RCC 7860 (cell line): ENCODE data around the gene SCEL.

Source experiments
- DNase-seq: peaks from one replicate; pipeline ENCODE4 v3.0.0-alpha.2; 2015; ENCODE audit warnings: low spot score
- FAIRE-seq: peaks from 2 replicates; lab custom pipeline; 2012; peaks lifted over from hg19 to GRCh38; lab: Jason Lieb, UNC

The SCEL gene

GRCh38 chr13:77521194-77521593, 14.3 kb upstream of the SCEL start:
- FAIRE-seq (no peak), DNase-seq (peak; percentile 65)

GRCh38 chr13:77521595-77522367, 13.7 kb upstream of the SCEL start:
- FAIRE-seq (no peak), DNase-seq (peak; percentile 62)

GRCh38 chr13:77522444-77522843, 13.1 kb upstream of the SCEL start:
- FAIRE-seq (no peak), DNase-seq (no peak)

- DNase-seq, result no peak
- no peak for FAIRE-seq
Measured at GRCh38 chr13:77523386-77523785, 12.1 kb upstream of the SCEL start.

GRCh38 chr13:77523834-77524728, 11.4 kb upstream of the SCEL start:
- FAIRE-seq (no peak), DNase-seq (no peak)

DNA sequence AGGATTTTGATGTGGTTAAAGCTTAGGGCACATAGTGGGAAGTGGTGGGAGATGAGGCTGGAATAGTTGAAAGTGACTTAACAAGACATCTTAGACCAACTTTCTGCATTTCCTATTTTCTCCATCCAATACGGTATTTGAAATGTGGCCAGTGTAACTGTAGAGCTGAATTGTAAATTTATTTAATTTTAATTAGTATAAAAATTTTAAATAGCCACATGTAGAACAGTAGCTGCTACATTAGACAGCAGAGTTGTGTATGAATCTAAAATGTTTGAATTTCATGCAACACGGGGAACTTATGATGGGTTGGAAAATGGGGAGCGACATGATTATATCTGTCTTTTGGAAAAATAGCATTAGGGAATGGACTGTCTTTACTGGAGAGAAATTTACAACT, 7.1 kb upstream of the SCEL start:
- DNase-seq (no peak), FAIRE-seq (no peak)

DNA sequence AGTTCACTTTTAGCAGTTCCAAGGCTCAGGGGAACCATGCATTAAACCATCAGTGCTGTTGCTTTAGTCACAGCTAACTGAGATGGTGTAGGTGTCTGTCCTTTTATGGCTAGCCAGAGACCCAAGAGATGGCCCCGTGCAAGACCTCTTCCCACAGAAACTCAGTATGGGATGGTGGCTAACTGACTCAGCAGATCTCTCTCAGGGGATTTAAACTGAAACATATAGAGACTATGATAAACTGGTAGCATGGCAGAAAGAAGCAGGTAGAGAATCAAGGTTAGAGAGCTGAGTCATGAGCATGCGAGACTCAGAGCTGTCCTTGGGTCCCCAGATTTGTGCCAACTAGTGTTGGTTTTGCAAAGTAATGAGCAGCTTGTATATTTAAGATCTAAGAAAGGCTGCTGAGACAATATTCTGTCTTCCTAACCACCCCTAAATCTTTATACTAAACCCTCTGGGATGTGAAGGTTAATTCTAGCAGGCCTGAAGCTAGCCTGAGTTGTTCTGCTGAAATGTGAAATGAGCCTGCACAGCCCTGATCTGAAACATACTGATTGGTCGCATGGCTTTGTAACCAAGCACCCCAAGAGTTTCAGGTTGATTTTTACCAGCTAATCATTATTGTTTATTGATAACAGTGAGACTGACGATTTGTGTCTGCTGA, 6.5 kb upstream of the SCEL start:
- FAIRE-seq, result no peak
- DNase-seq, result no peak

DNA sequence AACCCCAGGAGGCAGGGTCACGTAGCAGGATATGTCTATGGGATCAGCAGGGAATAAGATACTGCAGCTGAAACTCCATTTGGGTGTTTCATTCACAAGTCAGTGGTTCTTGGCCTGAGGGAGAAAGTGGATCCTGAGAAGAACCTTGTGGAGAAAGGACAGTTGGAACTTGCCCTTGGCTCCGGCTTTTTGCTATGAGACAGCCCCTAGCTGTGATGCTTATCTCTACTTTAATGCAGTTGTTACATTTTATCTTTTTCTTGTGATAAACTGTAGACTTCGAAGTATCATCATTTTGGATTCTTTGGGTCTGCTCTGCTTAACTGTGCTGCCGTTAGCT, 6.0 kb upstream of the SCEL start:
- DNase-seq, result no peak
- FAIRE-seq, result no peak

GRCh38 chr13:77530875-77531274, 4.6 kb upstream of the SCEL start:
- no peak for FAIRE-seq

DNA sequence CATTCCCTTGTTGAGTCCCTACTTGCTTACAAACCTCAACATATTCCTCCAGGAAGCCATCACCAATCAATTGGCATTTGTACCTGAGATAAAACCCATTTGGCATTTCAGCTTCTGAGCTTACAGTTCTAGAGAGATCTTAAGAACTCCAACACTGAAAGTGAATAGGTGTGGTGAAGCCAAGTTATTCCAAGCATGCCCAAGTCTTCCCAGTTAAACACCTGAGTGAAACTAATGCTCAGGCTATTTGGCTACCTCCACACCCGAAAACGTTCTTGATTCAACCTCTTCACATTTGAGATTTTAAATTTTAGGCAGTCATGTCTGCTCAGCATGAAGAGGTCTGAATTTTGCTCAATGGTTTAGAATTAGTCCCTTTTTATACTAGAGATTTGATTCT, 2.5 kb upstream of the SCEL start:
- FAIRE-seq (no peak), DNase-seq (no peak)

More at GRCh38 chr13:77530875-77531274, 4.6 kb upstream of the SCEL start:
- DNase-seq, result no peak

DNA sequence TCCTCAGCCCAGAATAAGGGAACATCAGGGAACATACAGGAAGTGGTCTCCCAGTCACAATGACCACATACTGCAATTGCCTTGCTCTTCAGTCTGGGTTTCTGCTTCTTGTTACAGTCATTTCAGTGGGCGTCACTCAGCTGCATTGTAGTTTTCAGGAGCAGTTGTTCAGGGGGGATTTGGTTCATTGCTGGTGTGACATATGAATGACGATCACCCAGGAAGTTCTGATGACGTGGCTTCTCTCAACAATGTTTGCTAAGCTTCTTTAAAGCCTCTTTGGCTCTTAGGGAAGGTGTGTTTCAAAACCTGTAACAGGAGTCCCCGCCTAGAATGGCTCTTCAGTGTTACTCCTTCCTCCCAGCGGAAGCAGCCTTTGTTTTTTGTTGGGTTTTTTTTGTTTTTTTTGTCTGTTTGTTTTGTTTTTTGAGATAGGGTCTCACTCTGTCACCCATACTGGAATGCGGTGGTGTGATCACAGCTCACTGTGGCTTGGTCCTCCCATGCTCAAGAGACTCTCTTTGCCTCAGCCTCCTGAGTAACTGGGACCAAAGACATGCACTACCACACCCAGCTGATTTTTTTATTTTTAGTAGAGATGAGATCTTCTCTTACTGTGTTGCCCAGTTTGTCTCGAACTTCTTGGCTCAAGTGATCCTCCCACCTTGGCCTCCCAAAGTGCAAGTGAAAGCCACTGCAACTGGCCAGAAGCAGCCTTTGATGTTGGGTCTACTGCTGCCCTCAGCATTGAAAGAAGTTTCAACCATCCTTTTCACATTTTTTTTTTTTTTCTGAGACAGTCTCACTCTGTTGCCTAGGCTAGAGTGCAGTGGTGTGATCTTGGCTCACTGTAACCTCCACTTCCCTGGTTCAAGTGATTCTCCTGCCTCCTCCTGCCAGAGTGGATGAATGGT, 1.4 kb upstream of the SCEL start:
- no peak for FAIRE-seq
- DNase-seq, result peak; percentile 37

- no peak for DNase-seq
- no peak for FAIRE-seq
Measured at GRCh38 chr13:77536358-77536757, 852 bp downstream of the SCEL start.

GRCh38 chr13:77537289-77537919, 1.9 kb downstream of the SCEL start:
- DNase-seq (no peak), FAIRE-seq (no peak)

GRCh38 chr13:77543711-77544110, 8.2 kb downstream of the SCEL start:
- no peak for FAIRE-seq

GRCh38 chr13:77544355-77544754, 8.8 kb downstream of the SCEL start:
- DNase-seq (no peak), FAIRE-seq (no peak)

More at GRCh38 chr13:77543711-77544110, 8.2 kb downstream of the SCEL start:
- DNase-seq, result no peak

GRCh38 chr13:77544758-77545338, 9.3 kb downstream of the SCEL start:
- FAIRE-seq (no peak), DNase-seq (no peak)

- DNase-seq (no peak), FAIRE-seq (no peak)
Measured at GRCh38 chr13:77545626-77546412, 10.3 kb downstream of the SCEL start.

DNA sequence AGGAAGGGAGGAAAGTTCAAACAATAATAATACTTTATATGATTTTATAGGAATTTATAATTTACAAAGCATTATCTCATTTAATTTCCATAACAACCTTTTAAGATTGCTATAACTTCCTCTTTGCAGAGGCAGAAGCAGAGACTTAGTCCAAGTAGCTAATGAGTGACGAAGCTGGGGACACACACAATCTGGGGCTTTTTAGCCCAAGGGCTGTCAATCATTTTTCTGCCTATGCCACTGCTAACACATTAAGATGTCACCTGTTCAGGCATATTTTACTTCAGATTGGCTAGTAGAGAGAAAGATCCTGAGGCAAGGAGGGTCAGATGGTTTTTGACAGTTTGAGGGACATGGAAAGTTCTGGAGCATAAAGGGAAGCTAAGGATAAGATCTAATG, 12.6 kb downstream of the SCEL start:
- no peak for DNase-seq
- no peak for FAIRE-seq

DNA sequence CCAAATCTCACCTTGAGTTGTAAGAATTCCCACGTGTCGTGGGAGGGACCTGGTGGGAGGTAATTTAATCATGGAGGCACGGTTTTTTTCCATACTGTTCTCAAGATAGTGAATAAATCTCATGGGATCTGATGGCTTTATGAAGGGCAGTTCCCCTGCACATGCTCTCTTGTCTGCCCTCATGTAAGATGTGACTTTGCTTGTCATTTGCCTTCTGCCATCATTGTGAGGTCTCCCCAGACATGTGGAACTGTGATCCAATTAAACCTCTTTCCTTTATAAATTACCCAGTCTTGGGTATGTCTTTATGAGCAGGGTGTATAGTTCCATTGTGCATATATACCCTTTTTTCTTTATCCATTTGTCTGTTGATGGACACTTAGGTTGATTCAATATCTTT, 13.1 kb downstream of the SCEL start:
- DNase-seq (no peak), FAIRE-seq (no peak)
